GM18511 (cell line): ENCODE data around the gene HNF1B.
"Not testable (repeated sequence)": the region's sequence is repeated elsewhere in the genome, so short reads cannot be mapped to it uniquely, and the experiment has no call there.

ENCODE experiments used
- ATAC-seq: cut with Tn5 transposase; IDR thresholded peaks from one replicate; pipeline ENCODE4 v1.9.1; 2021; ENCODE audit warnings: mild to moderate bottlenecking, moderate library complexity; ENCODE audit not compliant: unreplicated experiment

The HNF1B gene

GRCh38 chr17:37708008-37708615 is 36.7 kb downstream of the HNF1B start:
- no peak for ATAC-seq

GRCh38 chr17:37706446-37706845 is 38.4 kb downstream of the HNF1B start:
- no peak for ATAC-seq

- ATAC-seq = no peak
Observed at GRCh38 chr17:37702598-37702997, 42.3 kb downstream of the HNF1B start.

GRCh38 chr17:37701496-37701898 is 43.4 kb downstream of the HNF1B start:
- ATAC-seq = no peak

- ATAC-seq = no peak
Observed at GRCh38 chr17:37700881-37701280, 44.0 kb downstream of the HNF1B start.

GRCh38 chr17:37699285-37699973 is 45.4 kb downstream of the HNF1B start:
- ATAC-seq = no peak

GRCh38 chr17:37698911-37699255 is 46.0 kb downstream of the HNF1B start:
- ATAC-seq = no peak

- no peak for ATAC-seq
Observed at GRCh38 chr17:37698132-37698910, 46.5 kb downstream of the HNF1B start.

GRCh38 chr17:37697381-37697780 is 47.5 kb downstream of the HNF1B start:
- no peak for ATAC-seq

- no peak for ATAC-seq
Observed at GRCh38 chr17:37696366-37696765, 48.5 kb downstream of the HNF1B start.

- no peak for ATAC-seq
Observed at GRCh38 chr17:37695726-37696125, 49.1 kb downstream of the HNF1B start.

- ATAC-seq = no peak
Observed at GRCh38 chr17:37694734-37695133, 50.1 kb downstream of the HNF1B start.

- ATAC-seq = no peak
Observed at GRCh38 chr17:37693328-37693727, 51.5 kb downstream of the HNF1B start.

GRCh38 chr17:37691807-37692206 is 53.1 kb downstream of the HNF1B start:
- no peak for ATAC-seq

- no peak for ATAC-seq
Observed at GRCh38 chr17:37689317-37689716, 55.5 kb downstream of the HNF1B start.

- ATAC-seq = no peak
Observed at GRCh38 chr17:37683454-37683984, 61.3 kb downstream of the HNF1B start.

GRCh38 chr17:37682007-37682406 is 62.9 kb downstream of the HNF1B start:
- no peak for ATAC-seq

- ATAC-seq = not testable (repeated sequence)
Observed at GRCh38 chr17:37679995-37680394, 64.9 kb downstream of the HNF1B start.

- no peak for ATAC-seq
Observed at GRCh38 chr17:37678036-37678435, 66.8 kb downstream of the HNF1B start.

- ATAC-seq = no peak
Observed at GRCh38 chr17:37677021-37677420, 67.8 kb downstream of the HNF1B start.

- no peak for ATAC-seq
Observed at GRCh38 chr17:37676115-37676925, 68.5 kb downstream of the HNF1B start.
